SU-DHL-6 (cell line): ENCODE results near the gene RANGRF.

ENCODE experiments used
- H2AFZ ChIP-seq: fragments of 200-600 bp; sonication (generic); 2 replicates; pipeline ENCODE4 v1.6.1; 2014; ENCODE audit warnings: low read depth, mild to moderate bottlenecking, moderate library complexity, mixed read lengths, antibody characterized with exemption, low read length; ENCODE audit not compliant: severe bottlenecking
- H3F3A ChIP-seq: fragments of 200-600 bp; shearing (Covaris generic); 2 replicates; pipeline ENCODE4 v1.6.0; 2016; ENCODE audit warnings: antibody characterized with exemption, mild to moderate bottlenecking; ENCODE audit not compliant: insufficient read depth
- H3K27ac ChIP-seq: fragments of 200-600 bp; sonication (generic); 2 replicates; pipeline ENCODE4 v1.5.1; 2016; ENCODE audit warnings: low read depth, mild to moderate bottlenecking, low read length, moderate library complexity, mixed read lengths
- H3K27me3 ChIP-seq: fragments of 200-600 bp; sonication (generic), shearing (Covaris generic); 2 replicates; pipeline ENCODE4 v1.6.0; 2014; ENCODE audit warnings: mild to moderate bottlenecking, low read length
- H3K36me3 ChIP-seq: fragments of 200-600 bp; sonication (generic); 2 replicates; pipeline ENCODE4 v1.6.1; 2014; ENCODE audit warnings: mild to moderate bottlenecking, low read length, mixed read lengths
- H3K4me2 ChIP-seq: fragments of 300-600, 200-600 bp; shearing (Covaris generic), sonication (generic); 2 replicates; pipeline ENCODE4 v1.6.0; 2014; ENCODE audit warnings: low read length, low read depth, mild to moderate bottlenecking; ENCODE audit not compliant: poor library complexity, severe bottlenecking
- H3K4me3 ChIP-seq: fragments of 200-600 bp; sonication (generic); 2 replicates; pipeline ENCODE4 v1.5.1; 2014; ENCODE audit warnings: antibody characterized with exemption, low read length, mild to moderate bottlenecking, mixed read lengths; ENCODE audit not compliant: insufficient read depth, poor library complexity, severe bottlenecking
- H3K79me2 ChIP-seq: fragments of 200-600 bp; sonication (generic); 2 replicates; pipeline ENCODE4 v1.6.1; 2014; ENCODE audit warnings: mild to moderate bottlenecking, low read length, moderate library complexity; ENCODE audit not compliant: insufficient read depth
- H3K9ac ChIP-seq: fragments of 200-600 bp; sonication (generic); 2 replicates; pipeline ENCODE4 v1.7.0; 2014; ENCODE audit warnings: mild to moderate bottlenecking, low read length
- H3K9me2 ChIP-seq: fragments of 200-600 bp; sonication (generic); replicated peaks from 2 replicates; pipeline ENCODE4 v1.6.1; 2014; ENCODE audit warnings: low read length; ENCODE audit not compliant: insufficient read depth
- H3K9me3 ChIP-seq: fragments of 200-600 bp; sonication (generic); 2 replicates; pipeline ENCODE4 v1.6.1; 2014; ENCODE audit warnings: low read length, mixed read lengths; ENCODE audit not compliant: insufficient read depth
- H4K20me1 ChIP-seq: fragments of 200-600 bp; sonication (generic); 2 replicates; pipeline ENCODE4 v1.6.1; 2014; ENCODE audit warnings: low read depth, mild to moderate bottlenecking, antibody characterized with exemption, low read length, moderate library complexity, mixed read lengths
- EZH2phosphoT487 ChIP-seq: fragments of 200-600 bp; sonication (generic), shearing (Covaris generic); conservative IDR thresholded peaks from 2 replicates; pipeline ENCODE4 v1.6.1; 2018; ENCODE audit warnings: mild to moderate bottlenecking, antibody characterized with exemption, low read length, moderate library complexity, mixed read lengths
- TF ChIP-seq, protein P1 (sequence below): fragments of 200-600 bp; sonication (generic); IDR thresholded peaks from one replicate; pipeline ENCODE4 v1.5.1; 2017; ENCODE audit warnings: antibody characterized with exemption, mild to moderate bottlenecking, low read length, moderate library complexity; ENCODE audit not compliant: insufficient read depth, poor library complexity, severe bottlenecking

The RANGRF gene

DNA sequence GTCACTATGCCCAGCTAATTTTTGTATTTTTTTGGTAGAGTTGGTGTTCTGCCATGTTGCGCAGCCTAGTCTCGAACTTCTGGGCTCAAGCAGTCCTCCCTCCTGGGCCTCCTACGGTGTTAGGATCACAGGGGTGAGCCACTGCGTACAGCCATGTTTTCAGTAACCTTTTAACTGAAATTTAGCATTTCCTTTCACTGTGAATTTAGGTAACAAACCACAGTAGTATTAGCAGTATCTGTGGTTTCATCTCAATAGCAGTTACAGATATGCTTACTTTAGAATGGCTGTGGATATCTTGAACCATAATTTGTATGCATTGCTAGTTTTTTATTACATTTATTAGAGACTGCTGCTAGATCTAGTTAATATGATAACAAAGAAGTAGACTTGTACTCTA lies 4.3 kb upstream of the RANGRF start:
- no peaks in the 10 kb centered on the region for H3K9me3 ChIP-seq
- H3K9ac ChIP-seq = no peak overlapping the region
- no peak overlapping the region for H2AFZ ChIP-seq
- H3K36me3 ChIP-seq = no peaks in the 10 kb centered on the region
- 0 out of 2 replicates have a peak, but pooled peaks cover 3% of the 10 kb centered on the region for H3F3A ChIP-seq
- H3K9me2 ChIP-seq = no peaks in the 10 kb centered on the region
- no peak overlapping the region for H3K4me2 ChIP-seq
- no peak overlapping the region for H3K27ac ChIP-seq
- H3K4me3 ChIP-seq = no peak overlapping the region
- TF ChIP-seq, protein P1, sequence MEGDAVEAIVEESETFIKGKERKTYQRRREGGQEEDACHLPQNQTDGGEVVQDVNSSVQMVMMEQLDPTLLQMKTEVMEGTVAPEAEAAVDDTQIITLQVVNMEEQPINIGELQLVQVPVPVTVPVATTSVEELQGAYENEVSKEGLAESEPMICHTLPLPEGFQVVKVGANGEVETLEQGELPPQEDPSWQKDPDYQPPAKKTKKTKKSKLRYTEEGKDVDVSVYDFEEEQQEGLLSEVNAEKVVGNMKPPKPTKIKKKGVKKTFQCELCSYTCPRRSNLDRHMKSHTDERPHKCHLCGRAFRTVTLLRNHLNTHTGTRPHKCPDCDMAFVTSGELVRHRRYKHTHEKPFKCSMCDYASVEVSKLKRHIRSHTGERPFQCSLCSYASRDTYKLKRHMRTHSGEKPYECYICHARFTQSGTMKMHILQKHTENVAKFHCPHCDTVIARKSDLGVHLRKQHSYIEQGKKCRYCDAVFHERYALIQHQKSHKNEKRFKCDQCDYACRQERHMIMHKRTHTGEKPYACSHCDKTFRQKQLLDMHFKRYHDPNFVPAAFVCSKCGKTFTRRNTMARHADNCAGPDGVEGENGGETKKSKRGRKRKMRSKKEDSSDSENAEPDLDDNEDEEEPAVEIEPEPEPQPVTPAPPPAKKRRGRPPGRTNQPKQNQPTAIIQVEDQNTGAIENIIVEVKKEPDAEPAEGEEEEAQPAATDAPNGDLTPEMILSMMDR = no peak
- TF ChIP-seq EZH2phosphoT487 = no peak
- H3K79me2 ChIP-seq = peaks cover 1% of the 10 kb centered on the region; the same call in 1 of the 2 replicates
- H3K27me3 ChIP-seq = no peaks in the 10 kb centered on the region
- H4K20me1 ChIP-seq = no peaks in the 10 kb centered on the region

DNA sequence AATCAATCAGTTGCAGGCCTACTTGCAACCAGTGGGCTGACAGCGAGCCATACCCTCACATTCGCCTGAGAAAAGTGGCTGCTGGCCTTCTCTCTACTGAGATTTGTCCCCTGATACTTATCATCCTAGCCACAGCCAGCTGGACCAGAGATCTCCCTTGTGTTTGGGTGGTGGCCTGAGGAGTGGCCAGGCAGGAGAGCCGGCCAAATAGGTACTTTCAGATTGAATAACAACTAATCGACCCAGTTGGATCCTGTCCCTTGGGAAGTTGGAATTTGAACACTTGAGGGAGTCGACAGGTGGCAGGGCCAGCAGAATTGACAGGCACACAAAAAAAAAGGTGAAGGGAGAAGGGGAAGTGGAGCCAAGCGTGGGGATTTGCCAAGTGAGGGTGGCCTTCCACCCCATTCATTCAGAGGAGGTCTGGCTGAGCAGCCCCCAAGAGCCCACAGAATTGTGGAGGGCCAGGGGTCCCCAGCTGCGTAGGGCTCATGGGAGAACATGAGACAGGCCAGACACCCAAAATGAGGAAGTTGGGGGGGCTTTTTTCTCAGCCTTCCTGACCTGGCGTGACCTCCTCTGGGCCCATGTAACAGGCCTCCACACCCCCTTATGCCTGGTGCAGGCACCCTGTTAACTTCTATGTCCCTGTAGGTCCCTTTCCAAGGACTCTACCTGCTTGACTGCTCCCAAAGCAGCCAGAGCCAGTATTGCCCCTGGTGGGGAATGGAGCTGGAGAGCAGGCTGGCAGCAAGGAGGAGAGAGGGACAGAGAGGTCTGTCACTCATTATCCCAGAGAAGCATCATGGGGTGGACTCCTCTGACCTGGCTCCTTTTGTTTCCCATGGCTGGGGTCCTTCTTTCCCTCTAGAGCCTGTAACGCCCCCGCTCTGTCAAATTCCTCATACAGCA lies 2.9 kb upstream of the RANGRF start:
- H3K79me2 ChIP-seq = peaks cover 5% of the 10 kb centered on the region; the same call in 1 of the 2 replicates
- no peaks in the 10 kb centered on the region for H4K20me1 ChIP-seq
- H3K9me2 ChIP-seq = no peaks in the 10 kb centered on the region
- H3K4me2 ChIP-seq = no peak overlapping the region
- H3K36me3 ChIP-seq = no peaks in the 10 kb centered on the region
- 0 out of 2 replicates have a peak, but pooled peaks cover 3% of the 10 kb centered on the region for H3F3A ChIP-seq
- no peaks in the 10 kb centered on the region for H3K9me3 ChIP-seq
- TF ChIP-seq, protein P1 = no peak
- no peak for TF ChIP-seq EZH2phosphoT487
- no peaks in the 10 kb centered on the region for H3K27me3 ChIP-seq
- H3K9ac ChIP-seq = no peak overlapping the region
- H3K27ac ChIP-seq = no peak overlapping the region
- no peak overlapping the region for H3K4me3 ChIP-seq
- H2AFZ ChIP-seq = no peak overlapping the region

DNA sequence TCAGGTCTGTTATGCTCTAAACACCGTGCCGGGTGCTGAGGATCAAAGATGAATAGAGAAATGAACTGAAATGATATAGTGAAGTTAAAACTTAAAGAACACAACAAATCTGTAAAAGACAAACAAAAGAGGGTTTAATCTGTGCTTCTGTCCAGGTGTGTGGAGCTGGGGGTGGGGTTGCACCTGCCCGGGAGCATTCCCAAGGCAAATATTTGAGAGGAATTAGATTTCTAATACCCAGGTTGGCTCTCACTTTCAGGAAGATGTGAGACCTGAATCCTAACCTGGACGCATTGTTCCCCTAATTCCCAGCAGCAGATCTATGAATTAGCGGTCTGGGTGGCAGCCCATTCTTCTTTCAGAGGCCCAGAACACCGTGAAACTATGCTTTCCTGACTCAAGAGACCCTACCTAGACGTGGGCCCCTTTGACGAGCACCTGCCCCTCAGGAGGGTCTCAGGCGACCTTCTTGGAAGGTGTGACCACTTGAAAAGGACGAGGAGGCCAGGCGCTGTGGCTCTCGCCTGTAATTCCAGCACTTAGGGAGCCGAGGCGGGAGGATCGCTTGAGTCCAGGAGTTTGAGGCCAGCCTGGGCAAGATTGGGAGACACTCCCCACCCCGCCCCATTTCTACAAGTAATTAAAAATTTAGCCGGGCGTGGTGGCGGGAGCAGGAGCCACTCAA lies 677 bp upstream of the RANGRF start:
- Histone ChIP-seq H3K27ac (no peak overlapping the region), H2AFZ (peak overlapping the region; percentile 90)
- TF ChIP-seq, protein P1 = no peak
- TF ChIP-seq EZH2phosphoT487 = no peak

More for the DNA sequence above, 677 bp upstream of the RANGRF start:
- H3K27me3 ChIP-seq = no peaks in the 10 kb centered on the region
- no peaks in the 10 kb centered on the region for H3K9me3 ChIP-seq
- peak overlapping the region; percentile 73 for H3K4me3 ChIP-seq
- no peaks in the 10 kb centered on the region for H3K9me2 ChIP-seq
- no peaks in the 10 kb centered on the region for H4K20me1 ChIP-seq
- peaks cover 5% of the 10 kb centered on the region; the same call in 1 of the 2 replicates for H3K79me2 ChIP-seq
- peak overlapping the region; percentile 85 for H3K9ac ChIP-seq
- 0 out of 2 replicates have a peak, but pooled peaks cover 3% of the 10 kb centered on the region for H3F3A ChIP-seq
- peak overlapping the region; percentile 67 for H3K4me2 ChIP-seq
- no peaks in the 10 kb centered on the region for H3K36me3 ChIP-seq
